SK-N-MC (cell line): Measurements from ENCODE around the gene PELI3.

Source experiments
- EZH2 ChIP-seq: fragments of 200-600 bp; sonication (generic); IDR thresholded peaks from one replicate; pipeline ENCODE4 v1.6.1; 2017; ENCODE audit warnings: antibody characterized with exemption
- POLR2AphosphoS5 ChIP-seq: IDR thresholded peaks from 2 replicates; pipeline ENCODE4 v1.6.1; 2012; ENCODE audit warnings: mild to moderate bottlenecking, low read depth, low read length, borderline replicate concordance

DNA sequence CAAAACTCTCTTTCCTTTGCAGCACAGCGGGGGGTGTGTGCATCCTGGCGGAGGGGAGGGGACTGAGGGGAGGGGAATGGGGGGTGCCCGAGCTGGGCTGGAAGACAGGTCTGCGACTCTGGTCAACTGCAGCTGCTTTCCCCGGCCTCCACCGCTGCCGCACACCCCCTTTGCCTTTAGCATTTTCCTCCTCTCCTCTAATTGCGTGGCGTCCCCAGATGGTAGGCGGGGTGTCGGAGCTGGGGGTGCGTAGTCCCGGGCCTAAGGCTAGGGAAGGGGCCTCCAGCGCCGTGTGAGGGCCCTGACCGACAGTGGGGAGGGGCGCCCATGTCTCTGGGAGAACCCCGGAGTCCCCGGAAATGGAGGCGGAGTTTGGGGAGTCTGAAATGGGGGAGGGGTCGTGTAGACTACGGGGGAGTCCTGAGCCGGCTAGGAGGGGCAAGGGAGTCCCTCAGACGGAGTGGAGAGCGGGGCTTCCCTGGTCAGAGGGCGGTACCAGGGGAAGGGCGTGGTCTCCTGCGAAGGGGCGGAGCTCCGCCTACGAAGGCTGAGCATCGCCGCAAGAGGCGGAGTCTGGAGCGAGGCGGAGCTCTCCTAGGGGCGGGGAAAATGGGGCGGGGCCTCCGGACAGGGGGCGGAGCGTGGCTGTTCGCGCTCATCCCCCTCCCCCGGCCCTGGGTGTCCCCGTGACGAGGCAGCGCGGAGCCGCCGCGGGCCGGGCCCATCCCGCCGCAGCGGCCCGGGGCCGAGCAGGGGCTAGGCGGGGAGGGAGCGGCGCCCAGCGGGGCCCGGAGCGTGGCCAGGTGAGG lies at the start of gene PELI3:
- TF ChIP-seq EZH2 (no peak), POLR2AphosphoS5 (peak; percentile 62)
